Endothelial cell of umbilical vein (primary cell): ENCODE data around the gene CACNA1S. TPM values are rescaled to one million over a fixed set of nuclear protein-coding genes. Genes with fewer than 3 reads are reported as not detected.

ENCODE experiments used
- BruUV-seq: library from RNA; stranded (reverse); fragments of 400-500 nt; replicated peaks from 2 replicates; lab custom pipeline; 2021; lab: Mats Ljungman, UMichigan
- CTCF ChIA-PET: fragments of 300-600, 350-600 bp; sonication (Branson Sonifier 250); formaldehyde crosslinking; loops from one replicate; lab custom pipeline; 2021; ENCODE audit warnings: antibody characterized with exemption, inconsistent platforms; lab: Charles Lee
- POLR2A ChIA-PET: fragments of 300-600, 350-600 bp; sonication (Branson Sonifier 250); formaldehyde crosslinking; loops from one replicate; lab custom pipeline; 2021; ENCODE audit warnings: antibody characterized with exemption, inconsistent platforms; lab: Charles Lee
- DNase-seq: peaks from one replicate; pipeline ENCODE4 v3.0.0-alpha.2; 2011; ENCODE audit warnings: low read depth, low spot score
- FAIRE-seq: peaks from 2 replicates; lab custom pipeline; 2011; peaks lifted over from hg19 to GRCh38; lab: Jason Lieb, UNC
- H2AFZ ChIP-seq: 2 replicates; pipeline ENCODE4 v1.6.0; 2012; ENCODE audit warnings: low read depth, low read length, control low read depth, inconsistent platforms
- H3K27ac ChIP-seq: 2 replicates; pipeline ENCODE4 v1.5.1; 2011; ENCODE audit warnings: low read depth, mild to moderate bottlenecking, control low read depth, low read length, moderate library complexity; ENCODE audit not compliant: insufficient read depth
- H3K27me3 ChIP-seq, 2 experiments: 2 replicates each; pipeline versions ENCODE4 v1.6.0 to v1.6.1; 2011; ENCODE audit warnings: low read length in 2 of 2, mixed read lengths in 1 of 2; ENCODE audit not compliant: control insufficient read depth in 2 of 2, insufficient read depth in 2 of 2
- H3K36me3 ChIP-seq, 2 experiments: 2 replicates in 1 of 2; 3 replicates in 1 of 2; pipeline ENCODE4 v1.5.1; 2011; ENCODE audit warnings: low read length in 2 of 2, mild to moderate bottlenecking in 1 of 2, moderate library complexity in 1 of 2; ENCODE audit not compliant: control insufficient read depth in 2 of 2, insufficient read depth in 2 of 2; ENCODE audit errors: extremely low read depth in 1 of 2
- H3K4me1 ChIP-seq: 3 replicates; pipeline ENCODE4 v1.5.1; 2011; ENCODE audit warnings: mild to moderate bottlenecking, low read length; ENCODE audit not compliant: control insufficient read depth, insufficient read depth; ENCODE audit errors: extremely low read depth
- H3K4me2 ChIP-seq: 2 replicates; pipeline ENCODE4 v1.6.1; 2011; ENCODE audit warnings: low read length, control low read depth, mixed read lengths; ENCODE audit not compliant: insufficient read depth
- H3K4me3 ChIP-seq, 3 experiments: fragments of 200-600 bp in 1 of 3; sonication (generic), shearing (Covaris generic) in 1 of 3; replicated peaks in 1 of 3; 2 replicates each; pipeline ENCODE4 v1.5.1; 2011 to 2016; ENCODE audit warnings: control low read depth in 3 of 3, low read length in 3 of 3, mild to moderate bottlenecking in 2 of 3, inconsistent platforms in 1 of 3, low read depth in 1 of 3, moderate library complexity in 1 of 3; ENCODE audit not compliant: insufficient read depth in 1 of 3
- H3K79me2 ChIP-seq: 2 replicates; pipeline ENCODE4 v1.6.0; 2012; ENCODE audit warnings: low read length, inconsistent platforms; ENCODE audit not compliant: control insufficient read depth, insufficient read depth
- H3K9ac ChIP-seq: replicated peaks from 2 replicates; pipeline ENCODE3; 2011; ENCODE audit warnings: low read length, control low read depth; ENCODE audit not compliant: insufficient read depth; ENCODE audit errors: extremely low read depth
- H3K9me1 ChIP-seq: replicated peaks from 3 replicates; pipeline ENCODE4 v1.6.0; 2011; ENCODE audit warnings: mild to moderate bottlenecking, low read length; ENCODE audit not compliant: control insufficient read depth, insufficient read depth; ENCODE audit errors: extremely low read depth
- H3K9me3 ChIP-seq: replicated peaks from 2 replicates; pipeline ENCODE4 v1.5.1; 2012; ENCODE audit warnings: low read length, inconsistent platforms; ENCODE audit not compliant: control insufficient read depth, insufficient read depth
- H4K20me1 ChIP-seq: replicated peaks from 2 replicates; pipeline ENCODE3; 2011; ENCODE audit warnings: mild to moderate bottlenecking, low read length; ENCODE audit not compliant: control insufficient read depth, insufficient read depth; ENCODE audit errors: extremely low read depth
- CTCF ChIP-seq, 2 donors: IDR thresholded peaks; 1 replicate in 1 of 2; 2 replicates in 1 of 2; pipeline ENCODE4 v1.5.1; 2011; ENCODE audit warnings: low read length in 2 of 2, mild to moderate bottlenecking in 2 of 2, moderate library complexity in 2 of 2, control low read depth in 1 of 2, inconsistent platforms in 1 of 2, low read depth in 1 of 2; ENCODE audit not compliant: insufficient read depth in 1 of 2; ENCODE audit errors: extremely low read depth in 1 of 2
- FOS ChIP-seq: IDR thresholded peaks from 2 replicates; pipeline ENCODE4 v1.6.1; 2011; ENCODE audit warnings: mild to moderate bottlenecking, low read length, moderate library complexity, borderline replicate concordance; ENCODE audit not compliant: insufficient read depth
- GATA2 ChIP-seq: IDR thresholded peaks from 2 replicates; pipeline ENCODE4 v1.7.0; 2011; ENCODE audit warnings: low read depth, mild to moderate bottlenecking, moderate library complexity, mixed read lengths, low read length; ENCODE audit not compliant: insufficient read length, insufficient read depth
- JUN ChIP-seq: IDR thresholded peaks from 2 replicates; pipeline ENCODE4 v1.6.1; 2011; ENCODE audit warnings: borderline replicate concordance, low read depth; ENCODE audit not compliant: insufficient read length, insufficient read depth
- MYC ChIP-seq: IDR thresholded peaks from one replicate; pipeline ENCODE4 v1.6.1; 2011; ENCODE audit warnings: mild to moderate bottlenecking, low read depth, low read length
- POLR2A ChIP-seq: IDR thresholded peaks from 2 replicates; pipeline ENCODE4 v1.6.1; 2012; ENCODE audit warnings: low read depth, mild to moderate bottlenecking, control low read depth, low read length
- POLR2AphosphoS5 ChIP-seq: IDR thresholded peaks from 2 replicates; pipeline ENCODE4 v1.6.1; 2012; ENCODE audit warnings: low read depth, mild to moderate bottlenecking, control low read depth, low read length, moderate library complexity; ENCODE audit not compliant: insufficient read depth
- dilution Hi-C: fragments of 300-500 bp; cut with MboI; formaldehyde crosslinking; loops from one replicate; pipeline ENCODE4 v1.15.0; 2019; ENCODE audit warnings: low sequenced_read_pairs; ENCODE audit not compliant: extremely low pct_ligation_motif_present
- intact Hi-C: fragments of 100-400 bp; cut with micrococcal nuclease; formaldehyde crosslinking; loops from one replicate; pipeline ENCODE4 v1.10.0; 2022
- polyA plus RNA-seq, 4 experiments: library from polyadenylated mRNA; depleted of rRNA in 3 of 4; stranded (reverse) in 3 of 4; unstranded in 1 of 4; fragments of >200 nt; gene quantifications; 2 replicates each; pipeline versions ENCODE4 v1.2.1 to v1.2.3, GENCODE V29; 2011 to 2012; ENCODE audit warnings: missing spikeins in 1 of 4
- total RNA-seq: library from RNA; stranded (reverse); gene quantifications from 2 replicates; pipeline ENCODE4 v1.2.3, GENCODE V29; 2021

CACNA1S gene
- total and polyA plus RNA-seq, 2 donors (not counting 3 experiments of a cell fraction or from before 2014, with no cell fraction given): not detected

GRCh38 chr1:201024625-201024998 is 87.6 kb downstream of the CACNA1S start:
- no TSS peak for BruUV-seq
- Histone ChIP-seq H3K4me2 (no peak overlapping the region), H2AFZ (no peak overlapping the region), H4K20me1 (no peaks in the 10 kb centered on the region), H3K27me3 (no peaks in the 10 kb centered on the region), H3K27ac (no peak overlapping the region), H3K4me3 (no peak overlapping the region), H3K9ac (no peak overlapping the region), H3K4me1 (peaks cover 36% of the 10 kb centered on the region), H3K36me3 (no peaks in the 10 kb centered on the region), H3K79me2 (no peaks in the 10 kb centered on the region), H3K9me1 (no peaks in the 10 kb centered on the region), H3K9me3 (no peaks in the 10 kb centered on the region)
- dilution Hi-C loops: no loop called here
- FAIRE-seq (no peak), DNase-seq (no peak)
- TF ChIP-seq GATA2: no peak
- no peak for TF ChIP-seq POLR2A
- TF ChIP-seq JUN: no peak
- no peak for TF ChIP-seq POLR2AphosphoS5
- no peak for TF ChIP-seq MYC
- no peak for TF ChIP-seq FOS
- TF ChIP-seq CTCF (IDR thresholded peaks at IDR 0.05; ENCODE audit: extremely low read depth in 1 of 2, insufficient read depth in 1 of 2, low read depth in 1 of 2, low read length in 2 of 2): no peak
- POLR2A ChIA-PET: no interaction called here
- intact Hi-C loops: no loop called here
- CTCF ChIA-PET: interaction anchor here (0.8 to 7.0 kb wide), 7 partner anchors 9 to 95 kb away, joined by 3 to 94 read pairs (median 22); no protein-coding TSS in a partner anchor
